GM12801 (cell line): ENCODE results near the gene TNNI3.

Experiments
- CTCF ChIP-seq: IDR thresholded peaks from one replicate; pipeline ENCODE4 v1.5.1; 2011; ENCODE audit warnings: control low read depth; ENCODE audit not compliant: insufficient read length; ENCODE audit errors: extremely low read depth

Gene TNNI3

DNA sequence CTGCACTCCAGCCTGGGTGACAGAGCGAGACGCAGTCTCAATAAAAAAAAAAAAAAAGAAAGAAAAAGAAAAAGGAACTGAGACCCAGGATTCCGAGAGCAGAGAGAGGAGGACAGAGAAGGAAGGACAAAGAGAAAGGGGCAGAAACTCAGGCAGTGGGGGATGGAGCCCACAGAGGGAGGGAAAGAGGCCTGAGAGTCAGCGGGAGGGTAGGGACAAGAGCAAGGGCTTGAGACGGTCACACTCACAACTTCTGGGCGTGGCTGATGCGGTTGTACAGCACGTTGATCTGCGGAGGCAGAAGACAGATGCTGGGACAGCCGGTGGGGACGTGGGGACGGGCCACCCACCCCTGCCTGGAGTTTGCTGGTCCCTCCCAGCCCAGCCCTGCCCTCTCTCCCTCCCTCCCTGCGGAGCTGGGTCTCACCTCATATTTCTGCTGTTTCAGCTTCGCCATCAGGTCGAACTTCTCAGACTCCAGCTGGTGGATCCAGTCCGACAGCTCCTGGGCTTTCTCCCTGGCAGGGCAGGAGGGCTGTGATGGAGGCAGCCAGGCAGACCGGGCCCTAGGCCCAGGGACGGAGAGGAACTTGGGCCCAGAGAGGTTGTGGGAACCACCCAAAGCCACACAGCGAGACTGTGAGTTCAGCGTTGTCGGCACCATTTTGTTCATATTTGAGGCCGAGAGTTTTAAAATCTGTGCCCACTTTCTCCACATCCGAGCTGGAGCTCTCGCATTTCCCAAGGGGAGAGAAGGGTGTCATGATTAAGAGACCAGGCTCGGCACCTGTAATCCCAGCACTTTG lies 23.7 kb downstream of the TNNI3 start:
- no peak for TF ChIP-seq CTCF

DNA sequence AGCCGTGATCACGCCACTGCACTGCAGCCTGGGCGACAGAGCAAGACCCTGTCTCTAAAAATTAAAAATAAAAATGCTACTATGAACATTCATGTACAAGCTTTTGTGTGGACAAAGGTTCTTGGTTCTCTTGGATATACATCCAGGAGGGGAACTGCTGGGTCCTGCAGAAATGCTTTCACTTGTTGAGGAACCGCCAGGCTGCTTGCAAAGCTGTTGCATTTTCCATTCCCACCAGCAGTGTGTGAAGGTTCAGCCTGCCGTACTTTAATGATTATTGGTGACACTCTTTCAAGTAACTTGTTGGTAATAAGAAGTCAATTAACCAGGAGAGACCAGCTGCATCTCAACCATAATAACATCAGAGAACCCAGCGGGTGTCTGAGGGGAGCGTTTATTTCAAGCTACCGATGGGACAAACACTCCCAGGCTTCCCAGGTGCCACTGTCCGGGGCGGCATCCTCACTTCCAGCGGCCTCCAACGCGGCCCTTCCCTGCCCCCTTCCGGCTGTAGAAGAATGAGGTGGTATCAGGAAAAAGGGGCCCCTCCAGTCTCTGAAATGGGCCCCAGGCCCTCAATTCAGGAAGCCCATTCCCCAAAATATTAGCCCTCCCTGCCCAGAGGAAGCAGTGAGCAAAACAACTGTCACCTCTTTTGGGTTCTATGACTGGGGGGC lies 24.9 kb downstream of the TNNI3 start:
- no peak for TF ChIP-seq CTCF

DNA sequence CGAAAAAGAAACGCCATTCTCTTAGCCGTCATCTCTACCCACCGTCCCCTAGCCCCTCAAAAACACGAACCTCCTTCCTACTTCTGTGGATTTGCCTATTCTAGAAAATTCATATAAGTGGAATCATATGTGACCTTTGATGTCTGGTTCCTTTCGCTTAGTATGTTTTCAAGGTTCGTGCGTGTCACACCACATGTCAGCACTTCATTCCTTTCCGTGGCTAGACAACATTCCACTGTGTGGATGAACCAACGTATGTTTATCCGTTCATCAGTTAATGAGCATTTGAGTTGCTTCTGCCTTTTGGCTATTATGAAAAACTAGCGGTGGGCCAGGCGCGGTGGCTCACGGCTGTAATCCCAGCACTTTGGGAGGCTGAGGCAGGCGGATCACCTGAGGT lies 26.1 kb downstream of the TNNI3 start:
- no peak for TF ChIP-seq CTCF

GRCh38 chr19:55119053-55119452 lies 38.5 kb downstream of the TNNI3 start:
- no peak for TF ChIP-seq CTCF

DNA sequence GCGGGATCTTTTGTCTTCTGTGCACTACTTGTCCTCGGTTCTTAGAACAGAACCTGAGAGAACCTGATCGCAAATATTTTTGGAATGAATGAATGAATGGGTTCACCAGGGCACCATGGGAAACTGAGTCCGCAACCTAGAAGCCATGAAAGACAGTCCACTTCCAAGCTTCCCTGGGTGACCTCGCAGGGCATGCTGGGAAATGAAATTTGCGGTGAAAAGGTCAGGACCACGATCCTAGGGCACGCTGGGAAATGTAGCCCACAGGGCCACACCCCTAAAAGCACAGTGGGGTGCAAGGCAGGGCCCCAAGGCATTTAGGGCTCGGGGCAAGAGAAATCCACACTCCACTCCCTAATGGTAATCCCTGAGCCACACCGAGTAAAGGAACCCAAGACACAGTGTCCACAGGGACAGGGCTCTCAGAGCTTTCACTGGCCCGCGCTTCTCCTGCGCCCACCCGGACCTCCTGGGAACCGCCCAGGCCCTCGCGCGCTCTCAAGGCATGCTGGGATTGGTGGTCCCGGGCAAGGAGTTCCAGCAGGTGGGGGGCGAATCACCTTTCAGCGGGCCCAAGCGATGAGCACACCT lies 39.0 kb downstream of the TNNI3 start:
- TF ChIP-seq CTCF: no peak

GRCh38 chr19:55117663-55118391 lies 39.7 kb downstream of the TNNI3 start:
- TF ChIP-seq CTCF: no peak

DNA sequence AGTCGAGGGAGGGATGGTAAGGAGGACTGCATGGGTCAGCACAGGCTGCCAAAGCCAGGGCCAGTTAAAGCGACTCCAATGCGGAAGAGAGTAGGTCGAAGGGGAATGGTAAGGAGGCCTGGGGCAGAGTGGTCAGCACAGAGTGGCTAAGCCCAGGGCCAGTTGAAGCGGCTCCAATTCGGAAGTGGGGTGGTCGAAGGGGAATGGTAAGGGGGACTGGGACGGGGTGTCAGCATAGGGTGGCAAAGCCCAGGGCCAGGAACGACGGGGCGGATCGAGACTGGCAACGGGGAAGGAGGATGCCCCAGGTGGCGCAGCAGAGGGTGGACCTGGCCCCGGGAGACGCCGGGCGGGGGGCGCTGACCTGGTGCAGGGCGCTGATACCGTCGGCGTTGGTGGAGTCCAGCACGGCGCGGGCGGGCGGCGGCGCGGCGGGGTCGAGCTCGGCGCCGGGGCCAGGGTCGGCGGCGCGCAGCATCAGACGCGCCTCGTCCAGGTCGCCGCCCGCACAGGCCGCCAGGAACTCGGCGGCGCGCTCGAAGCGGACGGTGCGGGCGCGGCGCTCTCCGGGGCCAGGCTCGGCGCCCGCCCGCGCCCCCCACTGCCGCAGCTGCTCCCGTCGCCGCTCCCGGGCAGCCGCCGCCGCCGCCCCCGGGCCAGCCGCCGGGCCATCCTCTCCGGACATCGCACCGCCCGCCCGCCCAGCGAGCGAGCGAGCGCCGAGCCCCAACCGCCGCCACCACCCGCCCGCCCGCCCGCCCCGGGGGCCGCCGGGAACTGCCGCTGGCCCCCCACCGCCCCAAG lies 40.5 kb downstream of the TNNI3 start, which contains the start of gene PPP1R12C:
Gene PPP1R12C, minus strand, starts transcription at position 779 of the 804 bp plus-strand sequence. Its CDS starts 94 bp downstream, at position 685.
- no peak for TF ChIP-seq CTCF
